ENCODE data around the gene OR10R2. TPM values are rescaled to one million over a fixed set of nuclear protein-coding genes. Genes with fewer than 3 reads are reported as not detected.

OR10R2 gene
- total RNA-seq, 1 donor from 2014 or later: not detected

GRCh38 chr1:158491316-158491715 is 19.3 kb downstream of the OR10R2 start:
- Mint-ChIP-seq H3K36me3 (ENCODE audit: unreplicated experiment) (no peaks in the 10 kb centered on the region), H3K27me3 (ENCODE audit: unreplicated experiment) (peaks cover 4% of the 10 kb centered on the region), H3K4me1 (ENCODE audit: unreplicated experiment) (no peaks in the 10 kb centered on the region), H3K9me3 (ENCODE audit: unreplicated experiment) (no peaks in the 10 kb centered on the region), H3K4me3 (ENCODE audit: unreplicated experiment) (no peak overlapping the region), H3K27ac (ENCODE audit: unreplicated experiment) (no peak overlapping the region)
- TF ChIP-seq CTCF (IDR thresholded peaks at IDR 0.05): no peak
- DNase-seq (ENCODE audit: extremely low spot score, unreplicated experiment): no peak

- Mint-ChIP-seq H3K27me3 (ENCODE audit: unreplicated experiment) (peaks cover 4% of the 10 kb centered on the region), H3K4me3 (ENCODE audit: unreplicated experiment) (no peak overlapping the region), H3K9me3 (ENCODE audit: unreplicated experiment) (no peaks in the 10 kb centered on the region), H3K27ac (ENCODE audit: unreplicated experiment) (no peak overlapping the region), H3K36me3 (ENCODE audit: unreplicated experiment) (no peaks in the 10 kb centered on the region), H3K4me1 (ENCODE audit: unreplicated experiment) (no peaks in the 10 kb centered on the region)
- no peak for TF ChIP-seq CTCF (IDR thresholded peaks at IDR 0.05)
- no peak for DNase-seq (ENCODE audit: extremely low spot score, unreplicated experiment)
Observed at GRCh38 chr1:158493054-158493453, 21.0 kb downstream of the OR10R2 start.

GRCh38 chr1:158494796-158495195 is 22.8 kb downstream of the OR10R2 start:
- DNase-seq (ENCODE audit: extremely low spot score, unreplicated experiment): no peak
- Mint-ChIP-seq H3K9me3 (ENCODE audit: unreplicated experiment) (no peaks in the 10 kb centered on the region), H3K27ac (ENCODE audit: unreplicated experiment) (no peak overlapping the region), H3K27me3 (ENCODE audit: unreplicated experiment) (peaks cover 4% of the 10 kb centered on the region), H3K4me3 (ENCODE audit: unreplicated experiment) (no peak overlapping the region), H3K4me1 (ENCODE audit: unreplicated experiment) (no peaks in the 10 kb centered on the region), H3K36me3 (ENCODE audit: unreplicated experiment) (no peaks in the 10 kb centered on the region)
- no peak for TF ChIP-seq CTCF (IDR thresholded peaks at IDR 0.05)

DNA sequence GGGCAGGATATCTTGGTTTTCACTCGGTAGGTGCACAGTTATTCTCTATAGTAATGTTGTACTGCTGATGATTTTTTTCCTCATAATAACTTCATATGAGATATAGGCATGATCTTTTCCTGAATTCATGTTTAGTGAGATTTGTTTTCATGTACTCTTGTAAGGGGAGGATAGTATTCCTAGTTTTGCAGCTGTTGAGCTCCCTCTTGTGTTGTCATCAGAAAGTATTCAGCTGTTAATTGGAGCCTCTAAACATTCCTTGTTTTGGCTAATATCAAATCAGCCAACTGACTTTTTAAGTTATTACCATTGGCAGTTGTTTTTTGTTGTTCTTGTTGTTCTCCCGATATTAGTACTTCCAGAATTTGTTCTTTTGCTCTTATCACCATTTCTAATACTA is 24.4 kb downstream of the OR10R2 start:
- no peaks in the 10 kb centered on the region for H3K9me3 Mint-ChIP-seq (ENCODE audit: unreplicated experiment)
- no peak overlapping the region for H3K4me3 Mint-ChIP-seq (ENCODE audit: unreplicated experiment)

DNA sequence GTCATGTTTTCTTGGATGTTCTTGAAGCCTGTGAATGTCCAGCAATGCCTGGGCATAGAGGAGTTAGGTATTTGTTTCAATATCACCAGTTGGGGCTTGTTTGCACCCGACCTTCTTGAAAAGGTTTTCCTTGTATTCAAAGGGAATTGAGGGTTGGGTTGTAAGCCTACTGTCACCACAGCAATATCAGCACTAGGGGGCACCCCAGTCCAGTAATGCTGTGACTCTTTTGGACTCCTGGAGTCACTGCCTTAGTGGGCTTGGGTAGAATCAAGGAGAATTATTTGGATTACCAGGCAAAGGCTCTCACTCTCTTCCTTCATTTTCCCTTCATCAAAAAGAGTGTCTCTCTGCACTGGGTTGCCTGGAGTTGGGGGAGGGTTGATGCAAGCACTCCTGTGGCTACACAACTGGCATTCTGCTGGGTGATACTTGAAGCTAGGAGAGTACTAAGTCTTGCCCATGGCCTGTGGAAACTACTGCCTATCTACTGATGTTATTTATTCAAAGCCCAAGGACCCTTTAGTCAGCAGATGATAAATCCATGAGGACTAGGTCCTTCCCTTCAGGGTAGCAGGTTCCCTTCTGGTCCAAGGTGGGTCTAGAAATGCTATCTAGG is 34.5 kb downstream of the OR10R2 start:
- Mint-ChIP-seq H3K27ac (ENCODE audit: unreplicated experiment) (no peak overlapping the region), H3K9me3 (ENCODE audit: unreplicated experiment) (peaks cover 4% of the 10 kb centered on the region), H3K36me3 (ENCODE audit: unreplicated experiment) (no peaks in the 10 kb centered on the region), H3K27me3 (ENCODE audit: unreplicated experiment) (peaks cover 2% of the 10 kb centered on the region), H3K4me1 (ENCODE audit: unreplicated experiment) (no peaks in the 10 kb centered on the region), H3K4me3 (ENCODE audit: unreplicated experiment) (no peak overlapping the region)
- peak; percentile 47 for TF ChIP-seq CTCF (IDR thresholded peaks at IDR 0.05)
- DNase-seq (ENCODE audit: extremely low spot score, unreplicated experiment): no peak

More for the DNA sequence above, 24.4 kb downstream of the OR10R2 start:
- no peaks in the 10 kb centered on the region for H3K36me3 Mint-ChIP-seq (ENCODE audit: unreplicated experiment)
- TF ChIP-seq CTCF (IDR thresholded peaks at IDR 0.05): no peak
- no peaks in the 10 kb centered on the region for H3K4me1 Mint-ChIP-seq (ENCODE audit: unreplicated experiment)
- no peak for DNase-seq (ENCODE audit: extremely low spot score, unreplicated experiment)
- H3K27ac Mint-ChIP-seq (ENCODE audit: unreplicated experiment): no peak overlapping the region
- H3K27me3 Mint-ChIP-seq (ENCODE audit: unreplicated experiment): peaks cover 4% of the 10 kb centered on the region
